Measurements from ENCODE around the gene MYO10. TPM values are rescaled to one million over a fixed set of nuclear protein-coding genes. Genes with fewer than 3 reads are reported as not detected.
A peak's percentile ranks its signal among the peaks of the same experiment; 100 is the strongest.

MYO10 gene
- total RNA-seq, 4 donors from 2014 or later = 3.2 to 30.7 (median 22.9) TPM

GRCh38 chr5:16943846-16944678, 8.0 kb upstream of the MYO10 start:
- Histone ChIP-seq H3K4me3 (no peak overlapping the region), H3K9me3 (no peaks in the 10 kb centered on the region), H3K4me1 (no peaks in the 10 kb centered on the region), H3K36me3 (no peaks in the 10 kb centered on the region), H3K27me3 (no peaks in the 10 kb centered on the region), H3K27ac (no peak overlapping the region)
- intact Hi-C loops (cut with DNase I; ENCODE audit: low total_unique reads) = no loop called here
- DNase-seq = no peak
- TF ChIP-seq POLR2A (IDR thresholded peaks at IDR 0.05) = no peak
- TF ChIP-seq CTCF (IDR thresholded peaks at IDR 0.05) = no peak

- Histone ChIP-seq H3K4me1 (no peaks in the 10 kb centered on the region), H3K27me3 (no peaks in the 10 kb centered on the region), H3K4me3 (no peak overlapping the region), H3K27ac (no peak overlapping the region), H3K9me3 (no peaks in the 10 kb centered on the region), H3K36me3 (no peaks in the 10 kb centered on the region)
- DNase-seq = no peak
- intact Hi-C loops (cut with DNase I; ENCODE audit: low total_unique reads) = no loop called here
- TF ChIP-seq CTCF (IDR thresholded peaks at IDR 0.05) (no peak), POLR2A (IDR thresholded peaks at IDR 0.05) (no peak)
Observed at GRCh38 chr5:16937503-16938161, 1.5 kb upstream of the MYO10 start.

- DNase-seq = no peak
- Histone ChIP-seq H3K4me1 (no peaks in the 10 kb centered on the region), H3K9me3 (no peaks in the 10 kb centered on the region), H3K36me3 (no peaks in the 10 kb centered on the region), H3K27ac (peak overlapping the region; percentile 69 to 73), H3K4me3 (peak overlapping the region; percentile 51 to 64), H3K27me3 (no peaks in the 10 kb centered on the region)
- TF ChIP-seq CTCF (IDR thresholded peaks at IDR 0.05) (no peak), POLR2A (IDR thresholded peaks at IDR 0.05) (no peak)
- intact Hi-C loops (cut with DNase I; ENCODE audit: low total_unique reads) = no loop called here
Observed at GRCh38 chr5:16936989-16937438, 926 bp upstream of the MYO10 start.

GRCh38 chr5:16935231-16936149, 598 bp downstream of the MYO10 start:
- intact Hi-C loops (cut with DNase I; ENCODE audit: low total_unique reads) = no loop called here
- Histone ChIP-seq H3K27ac (peak overlapping the region; percentile 53 to 61), H3K27me3 (no peaks in the 10 kb centered on the region), H3K36me3 (no peaks in the 10 kb centered on the region), H3K9me3 (no peaks in the 10 kb centered on the region), H3K4me1 (no peaks in the 10 kb centered on the region), H3K4me3 (peak overlapping the region; percentile 64 to 71)
- TF ChIP-seq POLR2A (IDR thresholded peaks at IDR 0.05) (no peak), CTCF (IDR thresholded peaks at IDR 0.05) (no peak)
- DNase-seq = peak in 1 of 2 donors; percentile 39
